ENCODE data around the gene GTF2B. TPM values are rescaled to one million over a fixed set of nuclear protein-coding genes. Genes with fewer than 3 reads are reported as not detected.
A peak's percentile ranks its signal among the peaks of the same experiment; 100 is the strongest.
"Not testable (repeated sequence)": the region's sequence is repeated elsewhere in the genome, so short reads cannot be mapped to it uniquely, and the experiment has no call there.

GTF2B gene
- total RNA-seq, 1 donor from 2014 or later = 27.5 TPM

GRCh38 chr1:88873737-88874349 lies 17.5 kb downstream of the GTF2B start:
- Mint-ChIP-seq H3K4me3 (no peak overlapping the region), H3K36me3 (peaks cover 10% of the 10 kb centered on the region), H3K4me1 (ENCODE audit: unreplicated experiment) (peaks cover 14% of the 10 kb centered on the region), H3K27me3 (no peaks in the 10 kb centered on the region), H3K9me3 (no peaks in the 10 kb centered on the region), H3K27ac (no peak overlapping the region)
- TF ChIP-seq, protein P1, sequence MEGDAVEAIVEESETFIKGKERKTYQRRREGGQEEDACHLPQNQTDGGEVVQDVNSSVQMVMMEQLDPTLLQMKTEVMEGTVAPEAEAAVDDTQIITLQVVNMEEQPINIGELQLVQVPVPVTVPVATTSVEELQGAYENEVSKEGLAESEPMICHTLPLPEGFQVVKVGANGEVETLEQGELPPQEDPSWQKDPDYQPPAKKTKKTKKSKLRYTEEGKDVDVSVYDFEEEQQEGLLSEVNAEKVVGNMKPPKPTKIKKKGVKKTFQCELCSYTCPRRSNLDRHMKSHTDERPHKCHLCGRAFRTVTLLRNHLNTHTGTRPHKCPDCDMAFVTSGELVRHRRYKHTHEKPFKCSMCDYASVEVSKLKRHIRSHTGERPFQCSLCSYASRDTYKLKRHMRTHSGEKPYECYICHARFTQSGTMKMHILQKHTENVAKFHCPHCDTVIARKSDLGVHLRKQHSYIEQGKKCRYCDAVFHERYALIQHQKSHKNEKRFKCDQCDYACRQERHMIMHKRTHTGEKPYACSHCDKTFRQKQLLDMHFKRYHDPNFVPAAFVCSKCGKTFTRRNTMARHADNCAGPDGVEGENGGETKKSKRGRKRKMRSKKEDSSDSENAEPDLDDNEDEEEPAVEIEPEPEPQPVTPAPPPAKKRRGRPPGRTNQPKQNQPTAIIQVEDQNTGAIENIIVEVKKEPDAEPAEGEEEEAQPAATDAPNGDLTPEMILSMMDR (conservative IDR thresholded peaks at IDR 0.05) = no peak
- DNase-seq (ENCODE audit: extremely low spot score, unreplicated experiment) = no peak

DNA sequence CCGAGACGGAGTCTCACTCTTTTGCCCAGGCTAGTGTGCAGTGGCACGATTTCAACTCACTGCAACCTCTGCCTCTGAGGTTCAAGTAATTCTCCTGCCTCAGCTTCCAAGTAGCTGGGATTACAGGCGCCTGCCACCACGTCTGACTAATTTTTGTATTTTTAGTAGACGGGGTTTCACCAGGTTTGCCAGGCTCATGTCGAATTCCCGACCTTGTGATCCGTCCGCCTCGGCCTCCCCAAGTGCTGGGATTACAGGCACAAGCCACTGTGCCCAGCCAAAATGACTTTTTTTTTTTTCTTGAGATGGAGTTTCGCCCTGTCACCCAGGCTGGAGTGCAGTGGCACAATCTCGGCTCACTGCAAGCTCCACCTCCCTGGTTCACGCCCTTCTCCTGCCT lies 21.7 kb downstream of the GTF2B start:
- H3K36me3 Mint-ChIP-seq = peaks cover 10% of the 10 kb centered on the region
- not testable (repeated sequence) for H3K9me3 Mint-ChIP-seq; H3K4me1 Mint-ChIP-seq (ENCODE audit: unreplicated experiment); H3K4me3 Mint-ChIP-seq; H3K27ac Mint-ChIP-seq; H3K27me3 Mint-ChIP-seq; DNase-seq (ENCODE audit: extremely low spot score, unreplicated experiment)

DNA sequence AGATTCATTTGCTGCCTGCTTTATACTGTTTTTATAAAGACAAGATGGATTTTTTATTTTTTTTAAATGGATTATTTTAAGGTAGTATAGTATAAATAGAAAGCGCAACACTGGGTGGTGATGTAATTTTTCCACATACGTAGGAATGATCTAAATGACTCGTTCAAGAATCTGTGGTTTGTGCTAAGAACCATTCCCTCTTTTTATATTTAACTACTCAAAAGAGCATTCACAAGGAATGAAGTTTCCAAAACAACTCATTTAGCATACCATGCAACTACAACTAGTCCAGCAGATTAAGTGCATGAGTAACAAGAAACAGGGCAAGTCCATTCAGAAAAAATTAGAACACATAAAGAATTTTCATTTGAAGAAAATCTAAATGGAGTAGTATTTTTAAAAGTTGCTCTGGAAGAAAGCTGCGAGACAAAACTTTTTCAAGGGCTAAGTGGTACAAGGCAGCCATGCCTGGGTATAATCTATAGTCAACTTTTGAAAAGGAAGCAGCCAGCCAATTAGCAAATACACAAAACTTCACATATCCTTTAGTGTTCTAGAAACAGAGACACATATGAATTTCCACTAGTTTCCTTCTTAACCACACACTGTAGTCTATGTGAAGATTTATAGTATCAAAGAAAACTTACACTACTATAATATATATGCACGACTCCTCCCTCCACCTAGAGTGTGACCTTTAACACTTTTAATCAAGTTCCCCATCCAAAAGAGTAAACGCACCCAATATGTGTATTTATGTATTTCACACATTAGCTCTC lies 23.4 kb downstream of the GTF2B start:
- H3K27ac Mint-ChIP-seq = no peak overlapping the region
- H3K36me3 Mint-ChIP-seq = peaks cover 7% of the 10 kb centered on the region
- peaks cover 5% of the 10 kb centered on the region for H3K4me1 Mint-ChIP-seq (ENCODE audit: unreplicated experiment)
- TF ChIP-seq, protein P1 (conservative IDR thresholded peaks at IDR 0.05) = no peak
- no peaks in the 10 kb centered on the region for H3K9me3 Mint-ChIP-seq
- H3K4me3 Mint-ChIP-seq = no peak overlapping the region
- H3K27me3 Mint-ChIP-seq = no peaks in the 10 kb centered on the region
- DNase-seq (ENCODE audit: extremely low spot score, unreplicated experiment) = no peak

DNA sequence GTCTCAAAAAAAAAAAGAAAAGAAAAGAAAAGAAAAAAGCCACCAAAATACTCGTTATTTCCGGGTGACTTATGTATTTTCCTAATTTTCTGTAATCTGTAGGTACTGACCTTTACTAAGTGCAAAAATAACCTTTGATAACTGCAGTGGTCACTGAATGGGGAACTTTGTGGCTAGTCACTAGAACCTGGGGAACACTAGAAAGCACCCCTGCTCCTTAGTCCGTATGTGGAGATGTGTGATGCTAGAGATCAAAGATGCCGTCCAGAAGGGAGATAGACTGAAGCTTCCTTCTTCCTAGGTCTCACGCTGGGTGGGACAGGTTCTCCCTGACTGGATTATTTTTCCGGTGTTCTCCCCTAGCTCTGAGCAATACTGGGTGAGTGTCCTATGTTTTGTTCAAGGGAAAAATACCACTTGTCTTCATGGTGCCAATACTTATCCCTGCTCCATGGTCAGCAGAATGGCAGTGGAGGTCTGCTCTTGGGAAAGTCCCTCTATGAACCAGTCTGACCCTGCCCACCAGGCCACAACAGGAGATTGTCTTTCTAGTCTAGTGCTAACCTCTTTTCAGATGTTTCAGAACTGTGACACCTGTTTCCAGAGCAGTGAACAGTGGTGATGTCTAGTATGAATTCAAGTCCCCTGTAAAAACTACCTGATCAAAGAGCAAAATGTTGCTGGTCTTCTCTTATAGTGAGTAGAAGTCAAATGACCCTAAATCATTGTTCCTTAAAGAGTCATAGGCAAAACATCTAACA lies 39.9 kb downstream of the GTF2B start:
- Mint-ChIP-seq H3K27me3 (no peaks in the 10 kb centered on the region), H3K36me3 (peaks cover 12% of the 10 kb centered on the region)

DNA sequence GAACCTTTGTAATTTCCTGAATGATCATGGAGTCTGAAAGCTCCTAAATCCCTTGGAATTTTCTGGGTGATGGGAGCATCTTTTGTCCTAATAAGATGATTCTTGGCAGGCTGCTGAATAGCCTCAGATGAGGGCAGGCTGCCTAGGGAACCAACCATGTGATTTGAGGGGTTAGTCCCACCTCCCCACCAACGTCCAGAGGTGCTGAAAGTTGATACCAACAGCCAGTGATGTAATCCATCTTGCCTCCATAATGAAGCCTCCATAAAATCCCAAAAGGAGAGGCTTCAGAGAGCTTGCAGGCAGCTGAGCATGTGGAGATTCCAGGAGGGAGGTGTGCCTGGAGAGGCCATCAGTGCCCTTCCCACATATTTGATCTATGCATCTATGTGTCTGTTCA lies 43.7 kb downstream of the GTF2B start:
- Mint-ChIP-seq H3K9me3 (no peaks in the 10 kb centered on the region), H3K4me3 (no peak overlapping the region), H3K27ac (no peak overlapping the region), H3K27me3 (no peaks in the 10 kb centered on the region), H3K4me1 (ENCODE audit: unreplicated experiment) (no peaks in the 10 kb centered on the region), H3K36me3 (peaks cover 8% of the 10 kb centered on the region)
- no peak for DNase-seq (ENCODE audit: extremely low spot score, unreplicated experiment)
- TF ChIP-seq, protein P1 (conservative IDR thresholded peaks at IDR 0.05) = no peak

More for the DNA sequence above, 39.9 kb downstream of the GTF2B start:
- H3K27ac Mint-ChIP-seq = no peak overlapping the region
- TF ChIP-seq, protein P1 (conservative IDR thresholded peaks at IDR 0.05) = no peak
- no peaks in the 10 kb centered on the region for H3K9me3 Mint-ChIP-seq
- no peak for DNase-seq (ENCODE audit: extremely low spot score, unreplicated experiment)
- no peaks in the 10 kb centered on the region for H3K4me1 Mint-ChIP-seq (ENCODE audit: unreplicated experiment)
- H3K4me3 Mint-ChIP-seq = no peak overlapping the region

DNA sequence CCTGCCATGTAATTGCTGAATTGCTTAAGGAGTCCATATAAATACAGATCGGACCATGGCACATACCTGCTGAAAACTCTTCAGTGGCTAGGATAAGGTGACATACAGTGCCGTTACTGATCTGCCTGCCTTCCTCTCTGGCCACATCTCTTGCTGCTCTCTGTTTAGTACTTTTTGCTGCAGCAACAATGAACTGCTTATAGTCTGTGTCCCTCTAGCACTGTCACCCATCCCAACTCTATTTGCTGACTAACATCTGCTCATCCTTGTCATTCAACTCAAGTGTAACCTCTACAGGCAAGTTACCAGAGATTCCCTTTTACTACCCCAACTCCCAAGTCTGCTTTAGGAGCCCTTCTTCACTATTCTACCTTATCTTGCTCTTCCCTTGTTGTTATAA lies 65.6 kb downstream of the GTF2B start:
- Mint-ChIP-seq H3K4me1 (ENCODE audit: unreplicated experiment) (no peaks in the 10 kb centered on the region), H3K4me3 (no peak overlapping the region), H3K9me3 (no peaks in the 10 kb centered on the region), H3K27ac (peak overlapping the region; percentile 19), H3K36me3 (peaks cover 19% of the 10 kb centered on the region), H3K27me3 (no peaks in the 10 kb centered on the region)
- TF ChIP-seq, protein P1 (conservative IDR thresholded peaks at IDR 0.05) = no peak
- DNase-seq (ENCODE audit: extremely low spot score, unreplicated experiment) = no peak

- H3K36me3 Mint-ChIP-seq = peaks cover 35% of the 10 kb centered on the region
- H3K4me3 Mint-ChIP-seq; DNase-seq (ENCODE audit: extremely low spot score, unreplicated experiment); H3K27me3 Mint-ChIP-seq; H3K4me1 Mint-ChIP-seq (ENCODE audit: unreplicated experiment); H3K27ac Mint-ChIP-seq; H3K9me3 Mint-ChIP-seq: not testable (repeated sequence)
These were observed 71.7 kb downstream of the GTF2B start for GRCh38 chr1:88819642-88820041.

Measured in type B pancreatic cell (in vitro differentiated cells).